Measurements from ENCODE around the gene STK4. TPM values are rescaled to one million over a fixed set of nuclear protein-coding genes. Genes with fewer than 3 reads are reported as not detected.

STK4 gene
- total and polyA plus RNA-seq, 2 donors from 2014 or later = 4.3 to 41.0 TPM

DNA sequence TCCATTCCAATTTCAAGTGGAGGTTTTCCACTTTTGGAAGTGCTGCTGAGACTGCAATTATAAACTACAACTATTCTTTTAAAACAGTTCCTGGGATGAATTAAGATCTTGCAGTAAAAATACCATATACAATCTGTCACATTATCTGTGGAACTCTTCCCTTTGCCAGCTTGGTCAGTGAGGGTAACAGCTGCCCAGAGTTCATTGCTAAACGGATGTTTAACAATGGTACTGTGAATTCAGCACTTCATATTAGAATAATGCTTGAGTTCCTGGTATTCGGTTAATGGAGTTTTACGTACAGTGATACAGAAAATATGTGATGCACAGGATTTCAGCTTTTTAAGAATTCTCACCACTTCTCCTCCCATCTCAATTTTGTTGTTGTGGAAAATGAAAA, 83.1 kb downstream of the STK4 start:
- intact Hi-C loops (cut with DNase I) = no loop called here
- TF ChIP-seq, protein P1, sequence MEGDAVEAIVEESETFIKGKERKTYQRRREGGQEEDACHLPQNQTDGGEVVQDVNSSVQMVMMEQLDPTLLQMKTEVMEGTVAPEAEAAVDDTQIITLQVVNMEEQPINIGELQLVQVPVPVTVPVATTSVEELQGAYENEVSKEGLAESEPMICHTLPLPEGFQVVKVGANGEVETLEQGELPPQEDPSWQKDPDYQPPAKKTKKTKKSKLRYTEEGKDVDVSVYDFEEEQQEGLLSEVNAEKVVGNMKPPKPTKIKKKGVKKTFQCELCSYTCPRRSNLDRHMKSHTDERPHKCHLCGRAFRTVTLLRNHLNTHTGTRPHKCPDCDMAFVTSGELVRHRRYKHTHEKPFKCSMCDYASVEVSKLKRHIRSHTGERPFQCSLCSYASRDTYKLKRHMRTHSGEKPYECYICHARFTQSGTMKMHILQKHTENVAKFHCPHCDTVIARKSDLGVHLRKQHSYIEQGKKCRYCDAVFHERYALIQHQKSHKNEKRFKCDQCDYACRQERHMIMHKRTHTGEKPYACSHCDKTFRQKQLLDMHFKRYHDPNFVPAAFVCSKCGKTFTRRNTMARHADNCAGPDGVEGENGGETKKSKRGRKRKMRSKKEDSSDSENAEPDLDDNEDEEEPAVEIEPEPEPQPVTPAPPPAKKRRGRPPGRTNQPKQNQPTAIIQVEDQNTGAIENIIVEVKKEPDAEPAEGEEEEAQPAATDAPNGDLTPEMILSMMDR (IDR thresholded peaks at IDR 0.05; ENCODE audit: borderline replicate concordance, extremely low read depth, insufficient read depth) = no peak
- no peak for DNase-seq
- Histone ChIP-seq H3K27ac (ENCODE audit: low read depth in 2 of 2, low read length in 2 of 2) (no peak overlapping the region), H3K9ac (ENCODE audit: low read length in 3 of 3) (no peak overlapping the region), H3K4me1 (ENCODE audit: control insufficient read depth in 2 of 3, insufficient read depth in 2 of 3, low read depth in 1 of 3, low read length in 3 of 3) (peaks cover 0 to 3% (median 0%) of the 10 kb centered on the region in 3 donors), H3K4me3 (ENCODE audit: low read length in 3 of 3) (no peak overlapping the region), H3K9me3 (ENCODE audit: control insufficient read depth in 2 of 3, insufficient read depth in 1 of 3, low read length in 3 of 3) (no peaks in the 10 kb centered on the region), H3K27me3 (ENCODE audit: control insufficient read depth, insufficient read depth, low read length) (no peaks in the 10 kb centered on the region), H3K36me3 (ENCODE audit: control insufficient read depth in 2 of 3, insufficient read depth in 3 of 3, low read length in 3 of 3) (no peaks in the 10 kb centered on the region)
- FAIRE-seq = no peak

DNA sequence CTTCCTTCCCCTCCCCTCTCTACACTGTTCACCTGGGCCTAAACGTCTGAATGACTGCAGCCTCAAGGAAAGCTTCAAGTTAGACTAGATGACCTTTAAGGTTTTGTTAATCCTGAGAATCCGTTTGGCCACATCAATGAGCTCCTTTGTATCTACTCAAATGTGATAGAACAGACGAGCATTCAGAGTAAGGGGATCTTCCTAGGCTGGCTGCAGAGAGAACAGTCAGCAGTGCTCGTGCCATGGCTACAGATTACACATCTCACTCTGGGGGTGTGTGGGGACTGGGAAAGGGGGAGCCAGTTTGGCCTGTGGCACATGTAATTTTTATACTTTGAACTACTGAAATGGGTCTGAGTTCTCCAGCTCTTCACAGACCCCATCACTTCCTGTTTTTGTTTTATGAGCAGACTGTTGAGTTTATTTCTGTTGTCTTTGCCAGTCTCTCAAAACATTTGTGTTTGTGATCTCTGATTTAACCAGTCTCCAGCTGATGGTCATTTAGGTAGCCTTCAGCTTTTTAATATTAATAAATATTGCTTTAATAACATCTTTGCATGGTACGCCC, 83.7 kb downstream of the STK4 start:
- TF ChIP-seq, protein P1 (IDR thresholded peaks at IDR 0.05; ENCODE audit: borderline replicate concordance, extremely low read depth, insufficient read depth) = no peak
- H3K9ac ChIP-seq (ENCODE audit: low read length in 3 of 3) = no peak overlapping the region
- FAIRE-seq = no peak
- H3K27me3 ChIP-seq (ENCODE audit: control insufficient read depth, insufficient read depth, low read length) = no peaks in the 10 kb centered on the region
- H3K27ac ChIP-seq (ENCODE audit: low read depth in 2 of 2, low read length in 2 of 2) = no peak overlapping the region
- intact Hi-C loops (cut with DNase I) = no loop called here
- no peak overlapping the region for H3K4me3 ChIP-seq (ENCODE audit: low read length in 3 of 3)
- H3K36me3 ChIP-seq (ENCODE audit: control insufficient read depth in 2 of 3, insufficient read depth in 3 of 3, low read length in 3 of 3) = no peaks in the 10 kb centered on the region
- DNase-seq = no peak
- H3K9me3 ChIP-seq (ENCODE audit: control insufficient read depth in 2 of 3, insufficient read depth in 1 of 3, low read length in 3 of 3) = no peaks in the 10 kb centered on the region
- H3K4me1 ChIP-seq (ENCODE audit: control insufficient read depth in 2 of 3, insufficient read depth in 2 of 3, low read depth in 1 of 3, low read length in 3 of 3) = peaks cover 0 to 3% (median 0%) of the 10 kb centered on the region in 3 donors

DNA sequence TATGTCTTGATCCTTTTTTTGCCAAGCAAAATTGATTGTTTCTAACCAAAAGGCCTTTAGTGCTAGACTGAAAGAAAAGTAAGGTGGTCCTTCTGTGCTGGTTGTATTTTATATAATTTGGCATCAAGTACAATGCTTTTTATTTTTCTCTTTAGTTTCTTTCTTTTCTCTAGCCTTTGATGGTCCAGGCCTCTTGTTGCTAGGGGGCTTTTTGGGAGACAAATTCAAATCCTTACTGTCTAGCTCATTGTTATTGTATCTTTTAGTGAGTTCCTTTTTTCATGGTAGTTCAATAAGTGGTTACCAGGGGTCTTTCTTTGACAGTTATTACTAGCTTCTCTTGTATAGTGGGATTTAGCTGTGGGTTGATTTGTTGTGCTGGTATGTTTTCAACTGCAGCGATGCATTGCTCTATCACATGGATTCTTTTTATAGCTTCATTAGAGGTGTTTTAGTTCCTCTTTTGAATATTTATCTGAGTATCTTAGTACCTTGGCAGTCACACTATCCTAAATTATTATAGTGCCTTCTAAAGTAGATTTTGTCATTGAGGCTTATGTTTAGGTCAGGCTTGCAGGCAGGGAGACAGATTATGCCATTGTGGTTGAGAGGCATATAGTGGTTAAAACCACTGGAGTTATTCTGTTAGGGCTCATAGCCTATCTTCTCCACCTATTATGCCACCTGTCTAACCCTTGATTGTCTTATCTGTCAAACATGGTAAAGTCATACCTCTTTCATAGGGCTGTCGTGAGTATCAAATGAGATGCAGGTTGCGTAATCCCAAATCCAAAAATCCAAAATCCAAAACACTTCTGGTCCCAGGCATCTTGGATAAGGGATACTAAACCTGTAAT, 85.1 kb downstream of the STK4 start:
- FAIRE-seq (no peak), DNase-seq (no peak)
- Histone ChIP-seq H3K4me3 (ENCODE audit: low read length in 3 of 3) (no peak overlapping the region), H3K27ac (ENCODE audit: low read depth in 2 of 2, low read length in 2 of 2) (no peak overlapping the region), H3K36me3 (ENCODE audit: control insufficient read depth in 2 of 3, insufficient read depth in 3 of 3, low read length in 3 of 3) (no peaks in the 10 kb centered on the region), H3K9ac (ENCODE audit: low read length in 3 of 3) (no peak overlapping the region), H3K9me3 (ENCODE audit: control insufficient read depth in 2 of 3, insufficient read depth in 1 of 3, low read length in 3 of 3) (no peaks in the 10 kb centered on the region), H3K4me1 (ENCODE audit: control insufficient read depth in 2 of 3, insufficient read depth in 2 of 3, low read depth in 1 of 3, low read length in 3 of 3) (peaks cover 0 to 3% (median 0%) of the 10 kb centered on the region in 3 donors), H3K27me3 (ENCODE audit: control insufficient read depth, insufficient read depth, low read length) (no peaks in the 10 kb centered on the region)
- TF ChIP-seq, protein P1 (IDR thresholded peaks at IDR 0.05; ENCODE audit: borderline replicate concordance, extremely low read depth, insufficient read depth) = no peak
- intact Hi-C loops (cut with DNase I) = no loop called here

Data from kidney (tissue), 14 donors.